Measurements from ENCODE around the gene GFI1. TPM values are rescaled to one million over a fixed set of nuclear protein-coding genes. Genes with fewer than 3 reads are reported as not detected.
"Not testable (repeated sequence)": the region's sequence is repeated elsewhere in the genome, so short reads cannot be mapped to it uniquely, and the experiment has no call there.

Gene GFI1
- total RNA-seq, 4 donors from 2014 or later: 4.5 to 15.7 (median 9.2) TPM

GRCh38 chr1:92442351-92442750 lies 44.4 kb downstream of the GFI1 start:
- no peak for DNase-seq
- Histone ChIP-seq H3K36me3 (no peaks in the 10 kb centered on the region), H3K27me3 (no peaks in the 10 kb centered on the region), H3K4me3 (peak overlapping the region in 2 of 4 donors; percentile 5 to 37), H3K27ac (peak overlapping the region in 1 of 4 donors; percentile 14), H3K9me3 (no peaks in the 10 kb centered on the region), H3K4me1 (no peaks in the 10 kb centered on the region)
- in situ Hi-C loops (cut with MboI; ENCODE audit: low pct_ligation_motif_present in 1 of 4, low pct_unique_long_range_greater_than_20kb in 1 of 4, low sequenced_read_pairs in 3 of 4): no loop called here
- TF ChIP-seq POLR2AphosphoS5 (IDR thresholded peaks at IDR 0.05): no peak
- TF ChIP-seq EP300 (IDR thresholded peaks at IDR 0.05; ENCODE audit: low read depth): no peak
- TF ChIP-seq CTCF (IDR thresholded peaks at IDR 0.05): no peak
- TF ChIP-seq POLR2A (IDR thresholded peaks at IDR 0.05): no peak
- WGBS, 2 donors (ENCODE audit: low coverage in 1 of 2): 42 to 61% methylated on average over 3 to 5 of the region's 5 CpGs
- intact Hi-C loops (cut with DNase I; ENCODE audit: low total_unique reads): no loop called here

- intact Hi-C loops (cut with DNase I; ENCODE audit: low total_unique reads): no loop called here
- in situ Hi-C loops (cut with MboI; ENCODE audit: low pct_ligation_motif_present in 1 of 4, low pct_unique_long_range_greater_than_20kb in 1 of 4, low sequenced_read_pairs in 3 of 4): no loop called here
- H3K36me3 ChIP-seq: no peaks in the 10 kb centered on the region
- no peaks in the 10 kb centered on the region for H3K4me1 ChIP-seq
- DNase-seq: peak; percentile 68
- peaks cover 0 to 1% of the 10 kb centered on the region in 2 donors for H3K9me3 ChIP-seq
- no peaks in the 10 kb centered on the region for H3K27me3 ChIP-seq
- H3K4me3 ChIP-seq: peak overlapping the region in 3 of 4 donors; percentile 5 to 37 (median 22)
- WGBS, 2 donors (ENCODE audit: low coverage in 1 of 2): 43 to 60% methylated on average over 6 to 32 of the region's 32 CpGs
- TF ChIP-seq POLR2A (IDR thresholded peaks at IDR 0.05) (no peak), POLR2AphosphoS5 (IDR thresholded peaks at IDR 0.05) (peak in 1 of 3 donors; percentile 6), EP300 (IDR thresholded peaks at IDR 0.05; ENCODE audit: low read depth) (no peak), CTCF (IDR thresholded peaks at IDR 0.05) (no peak)
- peak overlapping the region in 3 of 4 donors; percentile 35 to 45 (median 37) for H3K27ac ChIP-seq
Observed at GRCh38 chr1:92441697-92442342, 44.9 kb downstream of the GFI1 start.

- Histone ChIP-seq H3K27me3 (no peaks in the 10 kb centered on the region), H3K4me1 (no peaks in the 10 kb centered on the region), H3K36me3 (no peaks in the 10 kb centered on the region), H3K27ac (peak overlapping the region in 3 of 4 donors; percentile 35 to 45 (median 37)), H3K9me3 (peaks cover 0 to 4% of the 10 kb centered on the region in 2 donors), H3K4me3 (peak overlapping the region in 2 of 4 donors; percentile 5 to 37)
- TF ChIP-seq EP300 (IDR thresholded peaks at IDR 0.05; ENCODE audit: low read depth) (no peak), CTCF (IDR thresholded peaks at IDR 0.05) (no peak), POLR2AphosphoS5 (IDR thresholded peaks at IDR 0.05) (no peak), POLR2A (IDR thresholded peaks at IDR 0.05) (no peak)
- in situ Hi-C loops (cut with MboI; ENCODE audit: low pct_ligation_motif_present in 1 of 4, low pct_unique_long_range_greater_than_20kb in 1 of 4, low sequenced_read_pairs in 3 of 4) (no loop called here), intact Hi-C loops (cut with DNase I; ENCODE audit: low total_unique reads) (no loop called here)
- DNase-seq: no peak
- 94 to 95% methylated on average over 7 to 9 of the region's 9 CpGs for WGBS, 2 donors (ENCODE audit: low coverage in 1 of 2)
Observed at GRCh38 chr1:92441316-92441696, 45.4 kb downstream of the GFI1 start.

- WGBS, 2 donors (ENCODE audit: low coverage in 1 of 2): 82% methylated on average over 1 of the region's 1 CpG; no CpG with 5 or more reads in 1 of the 2 donors
- Histone ChIP-seq H3K27me3 (no peaks in the 10 kb centered on the region), H3K27ac (no peak overlapping the region), H3K9me3 (peaks cover 0 to 4% of the 10 kb centered on the region in 2 donors), H3K4me1 (no peaks in the 10 kb centered on the region), H3K4me3 (no peak overlapping the region), H3K36me3 (no peaks in the 10 kb centered on the region)
- in situ Hi-C loops (cut with MboI; ENCODE audit: low pct_ligation_motif_present in 1 of 4, low pct_unique_long_range_greater_than_20kb in 1 of 4, low sequenced_read_pairs in 3 of 4) (no loop called here), intact Hi-C loops (cut with DNase I; ENCODE audit: low total_unique reads) (no loop called here)
- TF ChIP-seq POLR2A (IDR thresholded peaks at IDR 0.05) (no peak), CTCF (IDR thresholded peaks at IDR 0.05) (no peak)
- no peak for DNase-seq
Observed at GRCh38 chr1:92439291-92439690, 47.4 kb downstream of the GFI1 start.

- H3K27me3 ChIP-seq; H3K4me3 ChIP-seq; in situ Hi-C loops (cut with MboI; ENCODE audit: low pct_ligation_motif_present in 1 of 4, low pct_unique_long_range_greater_than_20kb in 1 of 4, low sequenced_read_pairs in 3 of 4); DNase-seq; H3K27ac ChIP-seq; intact Hi-C loops (cut with DNase I; ENCODE audit: low total_unique reads); H3K36me3 ChIP-seq; H3K9me3 ChIP-seq; H3K4me1 ChIP-seq: not testable (repeated sequence)
- WGBS, 2 donors (ENCODE audit: low coverage in 1 of 2): 80 to 82% methylated on average over 1 of the region's 1 CpG
Observed at GRCh38 chr1:92434572-92434971, 52.2 kb downstream of the GFI1 start.
